Liver (tissue), 9 donors: ENCODE data around the gene NDUFAF2. TPM values are rescaled to one million over a fixed set of nuclear protein-coding genes. Genes with fewer than 3 reads are reported as not detected.
A peak's percentile ranks its signal among the peaks of the same experiment; 100 is the strongest.

Source experiments
- DNase-seq: peaks from one replicate; pipeline ENCODE4 v3.0.0-alpha.2; 2017; ENCODE audit warnings: low spot score
- H3K27ac ChIP-seq, 2 donors: one replicate each; pipeline ENCODE4 v1.7.0; 2013; ENCODE audit warnings: inconsistent platforms in 2 of 2, low read length in 2 of 2, control low read depth in 1 of 2, low read depth in 1 of 2, mild to moderate bottlenecking in 1 of 2
- H3K27me3 ChIP-seq, 4 donors: one replicate each; pipeline versions ENCODE4 v1.6.1 to v1.7.0; 2013; ENCODE audit warnings: low read length in 3 of 4, inconsistent platforms in 1 of 4, mild to moderate bottlenecking in 1 of 4, moderate library complexity in 1 of 4; ENCODE audit not compliant: control insufficient read depth in 4 of 4, insufficient read depth in 4 of 4
- H3K36me3 ChIP-seq, 4 donors: one replicate each; pipeline versions ENCODE4 v1.6.1 to v1.7.0; 2013; ENCODE audit warnings: low read length in 3 of 4, mild to moderate bottlenecking in 3 of 4, low read depth in 1 of 4, moderate library complexity in 1 of 4; ENCODE audit not compliant: control insufficient read depth in 4 of 4, insufficient read depth in 3 of 4
- H3K4me1 ChIP-seq, 4 donors: one replicate each; pipeline versions ENCODE4 v1.6.1 to v1.7.0; 2013; ENCODE audit warnings: low read length in 3 of 4, mild to moderate bottlenecking in 3 of 4, moderate library complexity in 1 of 4; ENCODE audit not compliant: control insufficient read depth in 4 of 4, insufficient read depth in 4 of 4
- H3K4me3 ChIP-seq, 3 donors: one replicate each; pipeline versions ENCODE4 v1.6.1 to v1.7.0; 2013; ENCODE audit warnings: low read length in 3 of 3, control low read depth in 1 of 3, low read depth in 1 of 3, mild to moderate bottlenecking in 1 of 3
- H3K9ac ChIP-seq, 2 donors: one replicate each; pipeline ENCODE4 v1.7.0; 2013; ENCODE audit warnings: low read length in 2 of 2, mild to moderate bottlenecking in 2 of 2, moderate library complexity in 2 of 2, control low read depth in 1 of 2, low read depth in 1 of 2
- H3K9me3 ChIP-seq, 4 donors: one replicate each; pipeline versions ENCODE4 v1.6.1 to v1.7.0; 2013; ENCODE audit warnings: low read length in 3 of 4; ENCODE audit not compliant: control insufficient read depth in 4 of 4
- ATF3 ChIP-seq: IDR thresholded peaks from 2 replicates; pipeline ENCODE4 v1.6.1; 2016; ENCODE audit warnings: antibody characterized with exemption
- CTCF ChIP-seq: fragments of 150-350 bp; IDR thresholded peaks from 2 replicates; pipeline ENCODE4 v1.5.1; 2017; ENCODE audit warnings: improper control_type of control experiment, low read depth, low read length; ENCODE audit not compliant: missing input control
- FOXA1 ChIP-seq: IDR thresholded peaks from 2 replicates; pipeline ENCODE4 v1.6.1; 2016; ENCODE audit warnings: antibody characterized with exemption
- FOXA2 ChIP-seq: IDR thresholded peaks from 2 replicates; pipeline ENCODE4 v1.6.1; 2016; ENCODE audit warnings: antibody characterized with exemption
- GABPA ChIP-seq, 2 donors: IDR thresholded peaks in 1 of 2; conservative IDR thresholded peaks in 1 of 2; 2 replicates each; pipeline ENCODE4 v1.6.1; 2016; ENCODE audit warnings: antibody characterized with exemption in 2 of 2, mild to moderate bottlenecking in 1 of 2, moderate library complexity in 1 of 2
- HNF4A ChIP-seq, 2 donors: conservative IDR thresholded peaks; 2 replicates each; pipeline ENCODE4 v1.6.1; 2016; ENCODE audit warnings: antibody characterized with exemption in 2 of 2, mild to moderate bottlenecking in 2 of 2
- HNF4G ChIP-seq: IDR thresholded peaks from 2 replicates; pipeline ENCODE4 v1.6.1; 2016; ENCODE audit warnings: antibody characterized with exemption
- JUND ChIP-seq, 2 donors: IDR thresholded peaks; 2 replicates each; pipeline ENCODE4 v1.6.1; 2016; ENCODE audit warnings: antibody characterized with exemption in 2 of 2
- NR2F2 ChIP-seq: IDR thresholded peaks from 2 replicates; pipeline ENCODE4 v1.6.1; 2016; ENCODE audit warnings: antibody characterized with exemption
- RAD21 ChIP-seq, 2 donors: IDR thresholded peaks; 2 replicates each; pipeline ENCODE4 v1.6.1; 2016; ENCODE audit warnings: antibody characterized with exemption in 2 of 2, mild to moderate bottlenecking in 2 of 2
- RXRA ChIP-seq, 2 donors: IDR thresholded peaks; 2 replicates each; pipeline ENCODE4 v1.6.1; 2017 to 2018; ENCODE audit warnings: antibody characterized with exemption in 2 of 2, mild to moderate bottlenecking in 1 of 2
- SP1 ChIP-seq: IDR thresholded peaks from 2 replicates; pipeline ENCODE4 v1.6.1; 2018; ENCODE audit warnings: antibody characterized with exemption, mild to moderate bottlenecking
- TAF1 ChIP-seq: conservative IDR thresholded peaks from 2 replicates; pipeline ENCODE4 v1.6.1; 2016; ENCODE audit warnings: antibody characterized with exemption, mild to moderate bottlenecking
- YY1 ChIP-seq: IDR thresholded peaks from 2 replicates; pipeline ENCODE4 v1.6.1; 2016; ENCODE audit warnings: antibody characterized with exemption, mild to moderate bottlenecking
- ZBTB33 ChIP-seq: IDR thresholded peaks from 2 replicates; pipeline ENCODE4 v1.6.1; 2016; ENCODE audit warnings: antibody characterized with exemption
- WGBS: extraction: QIAGEN DNeasy Blood & Tissue Kit; methylation state at CpG from one replicate; pipeline ENCODE4 v1.1.7; 2013; 5-methylcytosine and 5-hydroxymethylcytosine counted together
- polyA plus RNA-seq, 2 donors: library from polyadenylated mRNA; stranded (reverse) in 1 of 2; unstranded in 1 of 2; fragments of 200-250 nt in 1 of 2; fragments of >200 nt in 1 of 2; fragmentation: Nextera tagmentation in 1 of 2; extraction: Ambion mirVana in 1 of 2; gene quantifications; one replicate each; pipeline versions ENCODE4 v1.2.1 to v1.2.3, GENCODE V29; 2013 to 2015
- total RNA-seq, 2 donors: library from RNA; depleted of rRNA; stranded (reverse); fragments of >200 nt; gene quantifications; one replicate each; pipeline ENCODE4 v1.2.3, GENCODE V29; 2014
- TF ChIP-seq, protein P1 (sequence below): IDR thresholded peaks from 2 replicates; pipeline ENCODE4 v1.6.1; 2016; ENCODE audit warnings: antibody characterized with exemption
- TF ChIP-seq, protein P2 (sequence below): IDR thresholded peaks from 2 replicates; pipeline ENCODE4 v1.6.1; 2016; ENCODE audit warnings: antibody characterized with exemption, mild to moderate bottlenecking
- donor health status: healthy.
- donor health status: healthy.
- donor health status: healthy.
- donor health status: healthy.
- donor health status: healthy.

The NDUFAF2 gene, protein sequence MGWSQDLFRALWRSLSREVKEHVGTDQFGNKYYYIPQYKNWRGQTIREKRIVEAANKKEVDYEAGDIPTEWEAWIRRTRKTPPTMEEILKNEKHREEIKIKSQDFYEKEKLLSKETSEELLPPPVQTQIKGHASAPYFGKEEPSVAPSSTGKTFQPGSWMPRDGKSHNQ
- 1 to 10 TPM; 4.3 to 5.4 TPM for total RNA-seq
- 10 to 100 TPM; 19.6 to 21.3 TPM for polyA plus RNA-seq

- Histone ChIP-seq H3K27me3 (no peaks in the 10 kb centered on the region), H3K36me3 (no peaks in the 10 kb centered on the region), H3K9me3 (no peaks in the 10 kb centered on the region), H3K4me1 (peaks cover 2 to 19% (median 13%) of the 10 kb centered on the region in 4 donors), H3K4me3 (peak within 1 kb of the TSS; percentile 65 to 95 (median 92)), H3K9ac (peak within 1 kb of the TSS; percentile 25 to 87), H3K27ac (peak within 1 kb of the TSS; percentile 47 to 89)
- peak; percentile 90 for DNase-seq
- TF ChIP-seq SP1, result peak; percentile 83
- TF ChIP-seq, protein P1, sequence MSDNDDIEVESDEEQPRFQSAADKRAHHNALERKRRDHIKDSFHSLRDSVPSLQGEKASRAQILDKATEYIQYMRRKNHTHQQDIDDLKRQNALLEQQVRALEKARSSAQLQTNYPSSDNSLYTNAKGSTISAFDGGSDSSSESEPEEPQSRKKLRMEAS, result peak; percentile 70
- no peak for TF ChIP-seq HNF4A (conservative IDR thresholded peaks at IDR 0.05)
- TF ChIP-seq TAF1, result peak; percentile 38
- no peak for TF ChIP-seq FOXA1
- TF ChIP-seq YY1, result peak; percentile 96
- TF ChIP-seq JUND (IDR thresholded peaks at IDR 0.05), result no peak
- peak in 1 of 2 donors; percentile 7 for TF ChIP-seq RAD21 (IDR thresholded peaks at IDR 0.05)
- no peak for TF ChIP-seq CTCF
- no peak for TF ChIP-seq ZBTB33
- TF ChIP-seq RXRA (IDR thresholded peaks at IDR 0.05), result no peak
- no peak for TF ChIP-seq ATF3
- TF ChIP-seq FOXA2, result no peak
- WGBS, result 2% methylated on average over 64 of the region's 64 CpGs
Measured at GRCh38 chr5:60944904-60945812, at the start of gene NDUFAF2, which contains the start of gene ERCC8. TSS of gene NDUFAF2 (plus strand) at chr5:60945205. CDS start at chr5:60945256, 51 bp downstream. TSS of gene ERCC8 (minus strand) at chr5:60945070. CDS start at chr5:60945008, 62 bp downstream.

GRCh38 chr5:60896991-60897390 is 48.0 kb upstream of the NDUFAF2 start:
- H3K27me3 ChIP-seq, result no peaks in the 10 kb centered on the region
- WGBS, result 91% methylated on average over 4 of the region's 4 CpGs
- no peaks in the 10 kb centered on the region for H3K4me1 ChIP-seq
- H3K36me3 ChIP-seq, result peaks cover 0 to 11% (median 6%) of the 10 kb centered on the region in 4 donors
- H3K9me3 ChIP-seq, result no peaks in the 10 kb centered on the region
- no peak for DNase-seq
- H3K4me3 ChIP-seq, result no peak overlapping the region
- TF ChIP-seq, protein P1, result no peak
- no peak for TF ChIP-seq ATF3
- no peak for TF ChIP-seq CTCF
- TF ChIP-seq SP1, result no peak
- TF ChIP-seq JUND (IDR thresholded peaks at IDR 0.05), result no peak
- TF ChIP-seq TAF1, result no peak
- TF ChIP-seq GABPA (IDR thresholded peaks at IDR 0.05 in 1 of 2, conservative IDR thresholded peaks at IDR 0.05 in 1 of 2), result no peak
- TF ChIP-seq, protein P2, sequence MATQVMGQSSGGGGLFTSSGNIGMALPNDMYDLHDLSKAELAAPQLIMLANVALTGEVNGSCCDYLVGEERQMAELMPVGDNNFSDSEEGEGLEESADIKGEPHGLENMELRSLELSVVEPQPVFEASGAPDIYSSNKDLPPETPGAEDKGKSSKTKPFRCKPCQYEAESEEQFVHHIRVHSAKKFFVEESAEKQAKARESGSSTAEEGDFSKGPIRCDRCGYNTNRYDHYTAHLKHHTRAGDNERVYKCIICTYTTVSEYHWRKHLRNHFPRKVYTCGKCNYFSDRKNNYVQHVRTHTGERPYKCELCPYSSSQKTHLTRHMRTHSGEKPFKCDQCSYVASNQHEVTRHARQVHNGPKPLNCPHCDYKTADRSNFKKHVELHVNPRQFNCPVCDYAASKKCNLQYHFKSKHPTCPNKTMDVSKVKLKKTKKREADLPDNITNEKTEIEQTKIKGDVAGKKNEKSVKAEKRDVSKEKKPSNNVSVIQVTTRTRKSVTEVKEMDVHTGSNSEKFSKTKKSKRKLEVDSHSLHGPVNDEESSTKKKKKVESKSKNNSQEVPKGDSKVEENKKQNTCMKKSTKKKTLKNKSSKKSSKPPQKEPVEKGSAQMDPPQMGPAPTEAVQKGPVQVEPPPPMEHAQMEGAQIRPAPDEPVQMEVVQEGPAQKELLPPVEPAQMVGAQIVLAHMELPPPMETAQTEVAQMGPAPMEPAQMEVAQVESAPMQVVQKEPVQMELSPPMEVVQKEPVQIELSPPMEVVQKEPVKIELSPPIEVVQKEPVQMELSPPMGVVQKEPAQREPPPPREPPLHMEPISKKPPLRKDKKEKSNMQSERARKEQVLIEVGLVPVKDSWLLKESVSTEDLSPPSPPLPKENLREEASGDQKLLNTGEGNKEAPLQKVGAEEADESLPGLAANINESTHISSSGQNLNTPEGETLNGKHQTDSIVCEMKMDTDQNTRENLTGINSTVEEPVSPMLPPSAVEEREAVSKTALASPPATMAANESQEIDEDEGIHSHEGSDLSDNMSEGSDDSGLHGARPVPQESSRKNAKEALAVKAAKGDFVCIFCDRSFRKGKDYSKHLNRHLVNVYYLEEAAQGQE, result no peak
- no peak for TF ChIP-seq FOXA2
- TF ChIP-seq NR2F2, result no peak
- no peak for TF ChIP-seq FOXA1
- no peak for TF ChIP-seq HNF4G
- H3K9ac ChIP-seq, result no peak overlapping the region
- no peak overlapping the region for H3K27ac ChIP-seq
